ENCODE data around the gene ATF6.

GRCh38 chr1:161998811-161999210, 232.7 kb downstream of the ATF6 start:
- TF ChIP-seq RFX5 (IDR thresholded peaks at IDR 0.05) (no peak), POLR2A (IDR thresholded peaks at IDR 0.05; ENCODE audit: low read length) (no peak), JUN (IDR thresholded peaks at IDR 0.05) (no peak), RAD21 (conservative IDR thresholded peaks at IDR 0.05 in 1 of 2, IDR thresholded peaks at IDR 0.05 in 1 of 2) (no peak), ESRRA (IDR thresholded peaks at IDR 0.05; ENCODE audit: borderline replicate concordance, low read length) (no peak), HMGXB4 (CRISPR knock-in tag; IDR thresholded peaks at IDR 0.05; ENCODE audit: borderline replicate concordance) (no peak), SMC3 (IDR thresholded peaks at IDR 0.05) (no peak), MYC (IDR thresholded peaks at IDR 0.05; ENCODE audit: borderline replicate concordance, low read length) (no peak), CEBPB (IDR thresholded peaks at IDR 0.05) (no peak)
- TF ChIP-seq, protein P1, sequence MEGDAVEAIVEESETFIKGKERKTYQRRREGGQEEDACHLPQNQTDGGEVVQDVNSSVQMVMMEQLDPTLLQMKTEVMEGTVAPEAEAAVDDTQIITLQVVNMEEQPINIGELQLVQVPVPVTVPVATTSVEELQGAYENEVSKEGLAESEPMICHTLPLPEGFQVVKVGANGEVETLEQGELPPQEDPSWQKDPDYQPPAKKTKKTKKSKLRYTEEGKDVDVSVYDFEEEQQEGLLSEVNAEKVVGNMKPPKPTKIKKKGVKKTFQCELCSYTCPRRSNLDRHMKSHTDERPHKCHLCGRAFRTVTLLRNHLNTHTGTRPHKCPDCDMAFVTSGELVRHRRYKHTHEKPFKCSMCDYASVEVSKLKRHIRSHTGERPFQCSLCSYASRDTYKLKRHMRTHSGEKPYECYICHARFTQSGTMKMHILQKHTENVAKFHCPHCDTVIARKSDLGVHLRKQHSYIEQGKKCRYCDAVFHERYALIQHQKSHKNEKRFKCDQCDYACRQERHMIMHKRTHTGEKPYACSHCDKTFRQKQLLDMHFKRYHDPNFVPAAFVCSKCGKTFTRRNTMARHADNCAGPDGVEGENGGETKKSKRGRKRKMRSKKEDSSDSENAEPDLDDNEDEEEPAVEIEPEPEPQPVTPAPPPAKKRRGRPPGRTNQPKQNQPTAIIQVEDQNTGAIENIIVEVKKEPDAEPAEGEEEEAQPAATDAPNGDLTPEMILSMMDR (IDR thresholded peaks at IDR 0.05): no peak
- TF ChIP-seq, protein P2, sequence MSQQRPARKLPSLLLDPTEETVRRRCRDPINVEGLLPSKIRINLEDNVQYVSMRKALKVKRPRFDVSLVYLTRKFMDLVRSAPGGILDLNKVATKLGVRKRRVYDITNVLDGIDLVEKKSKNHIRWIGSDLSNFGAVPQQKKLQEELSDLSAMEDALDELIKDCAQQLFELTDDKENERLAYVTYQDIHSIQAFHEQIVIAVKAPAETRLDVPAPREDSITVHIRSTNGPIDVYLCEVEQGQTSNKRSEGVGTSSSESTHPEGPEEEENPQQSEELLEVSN (IDR thresholded peaks at IDR 0.05; ENCODE audit: borderline replicate concordance, low read depth): no peak
- TF ChIP-seq, protein P3, sequence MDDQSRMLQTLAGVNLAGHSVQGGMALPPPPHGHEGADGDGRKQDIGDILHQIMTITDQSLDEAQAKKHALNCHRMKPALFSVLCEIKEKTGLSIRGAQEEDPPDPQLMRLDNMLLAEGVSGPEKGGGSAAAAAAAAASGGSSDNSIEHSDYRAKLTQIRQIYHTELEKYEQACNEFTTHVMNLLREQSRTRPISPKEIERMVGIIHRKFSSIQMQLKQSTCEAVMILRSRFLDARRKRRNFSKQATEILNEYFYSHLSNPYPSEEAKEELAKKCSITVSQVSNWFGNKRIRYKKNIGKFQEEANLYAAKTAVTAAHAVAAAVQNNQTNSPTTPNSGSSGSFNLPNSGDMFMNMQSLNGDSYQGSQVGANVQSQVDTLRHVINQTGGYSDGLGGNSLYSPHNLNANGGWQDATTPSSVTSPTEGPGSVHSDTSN (IDR thresholded peaks at IDR 0.05): no peak
- TF ChIP-seq, protein P4, sequence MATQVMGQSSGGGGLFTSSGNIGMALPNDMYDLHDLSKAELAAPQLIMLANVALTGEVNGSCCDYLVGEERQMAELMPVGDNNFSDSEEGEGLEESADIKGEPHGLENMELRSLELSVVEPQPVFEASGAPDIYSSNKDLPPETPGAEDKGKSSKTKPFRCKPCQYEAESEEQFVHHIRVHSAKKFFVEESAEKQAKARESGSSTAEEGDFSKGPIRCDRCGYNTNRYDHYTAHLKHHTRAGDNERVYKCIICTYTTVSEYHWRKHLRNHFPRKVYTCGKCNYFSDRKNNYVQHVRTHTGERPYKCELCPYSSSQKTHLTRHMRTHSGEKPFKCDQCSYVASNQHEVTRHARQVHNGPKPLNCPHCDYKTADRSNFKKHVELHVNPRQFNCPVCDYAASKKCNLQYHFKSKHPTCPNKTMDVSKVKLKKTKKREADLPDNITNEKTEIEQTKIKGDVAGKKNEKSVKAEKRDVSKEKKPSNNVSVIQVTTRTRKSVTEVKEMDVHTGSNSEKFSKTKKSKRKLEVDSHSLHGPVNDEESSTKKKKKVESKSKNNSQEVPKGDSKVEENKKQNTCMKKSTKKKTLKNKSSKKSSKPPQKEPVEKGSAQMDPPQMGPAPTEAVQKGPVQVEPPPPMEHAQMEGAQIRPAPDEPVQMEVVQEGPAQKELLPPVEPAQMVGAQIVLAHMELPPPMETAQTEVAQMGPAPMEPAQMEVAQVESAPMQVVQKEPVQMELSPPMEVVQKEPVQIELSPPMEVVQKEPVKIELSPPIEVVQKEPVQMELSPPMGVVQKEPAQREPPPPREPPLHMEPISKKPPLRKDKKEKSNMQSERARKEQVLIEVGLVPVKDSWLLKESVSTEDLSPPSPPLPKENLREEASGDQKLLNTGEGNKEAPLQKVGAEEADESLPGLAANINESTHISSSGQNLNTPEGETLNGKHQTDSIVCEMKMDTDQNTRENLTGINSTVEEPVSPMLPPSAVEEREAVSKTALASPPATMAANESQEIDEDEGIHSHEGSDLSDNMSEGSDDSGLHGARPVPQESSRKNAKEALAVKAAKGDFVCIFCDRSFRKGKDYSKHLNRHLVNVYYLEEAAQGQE (IDR thresholded peaks at IDR 0.05): no peak
